ENCODE measurements around the gene KBTBD7. TPM values are rescaled to one million over a fixed set of nuclear protein-coding genes. Genes with fewer than 3 reads are reported as not detected.
"Not testable (repeated sequence)": the region's sequence is repeated elsewhere in the genome, so short reads cannot be mapped to it uniquely, and the experiment has no call there.

Gene KBTBD7
- total RNA-seq, 2 experiments from 2014 or later: 8.0 to 8.3 TPM

DNA sequence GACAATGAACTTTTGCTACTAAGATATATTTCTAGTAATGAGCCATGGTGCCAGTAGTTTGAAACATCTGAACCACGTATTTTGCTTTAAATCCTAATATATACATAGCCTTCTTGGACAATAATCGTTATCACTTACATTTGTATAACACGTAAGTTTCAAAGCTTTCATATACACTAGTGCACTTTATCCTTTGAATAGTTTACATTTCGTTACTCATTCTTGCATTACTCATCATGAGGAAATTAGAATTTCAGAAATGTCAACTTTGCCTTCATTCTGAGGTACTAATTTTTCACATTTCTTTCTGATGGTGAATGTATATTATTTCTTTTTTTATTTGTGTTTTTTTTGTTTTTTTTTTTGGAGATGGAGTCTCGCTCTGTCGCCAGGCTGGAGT, 5.8 kb downstream of the KBTBD7 start:
- Mint-ChIP-seq H3K9me3 (ENCODE audit: insufficient read depth) (peaks cover 7% of the 10 kb centered on the region), H3K27ac (no peak overlapping the region), H3K36me3 (ENCODE audit: low read depth) (peaks cover 33% of the 10 kb centered on the region), H3K4me1 (ENCODE audit: low read depth) (peaks cover 20% of the 10 kb centered on the region), H3K4me3 (no peak overlapping the region), H3K27me3 (ENCODE audit: low read depth) (no peaks in the 10 kb centered on the region)
- no peak for DNase-seq
- CTCF ChIA-PET: no interaction called here
- POLR2A ChIA-PET: no interaction called here
- ATAC-seq: no peak

DNA sequence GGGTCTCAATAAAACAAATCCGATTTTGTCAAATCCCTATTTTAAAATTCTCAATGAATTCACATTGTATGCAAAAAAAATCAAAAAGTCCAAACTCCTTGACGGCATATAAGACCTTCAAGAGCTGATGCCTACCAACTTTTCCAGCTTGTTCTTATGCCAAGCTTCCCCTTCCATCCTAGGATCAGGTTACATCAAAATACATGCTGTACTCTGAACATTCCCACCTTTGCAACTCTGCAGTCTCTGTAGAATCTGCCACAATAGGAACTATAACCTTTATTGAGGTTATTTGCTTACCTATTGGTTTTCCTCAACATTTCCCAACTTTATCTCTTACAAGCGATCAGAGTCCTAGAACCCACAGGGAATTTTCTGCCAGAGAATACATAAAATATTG, 7.9 kb downstream of the KBTBD7 start:
- ChIA-PET POLR2A (no interaction called here), CTCF (no interaction called here)
- H3K27ac Mint-ChIP-seq: no peak overlapping the region

DNA sequence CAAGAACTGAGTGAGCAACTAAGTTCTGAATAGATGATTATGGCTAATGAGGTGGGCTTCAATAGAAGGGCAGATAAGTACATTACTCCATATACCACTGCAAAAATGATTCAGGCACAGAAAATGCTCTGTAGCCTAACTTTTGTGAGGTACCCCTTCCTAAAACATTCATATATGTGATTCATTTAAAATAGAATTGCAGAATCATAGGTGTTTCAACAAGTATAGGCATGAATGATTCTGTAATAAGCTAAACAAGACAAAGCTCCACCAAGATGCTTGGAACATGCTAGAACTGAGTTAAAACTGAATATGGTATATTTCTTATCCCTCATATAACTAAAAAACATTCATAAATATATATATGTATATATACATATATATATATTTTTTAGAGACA, 12.1 kb downstream of the KBTBD7 start:
- Mint-ChIP-seq H3K4me3 (no peak overlapping the region), H3K4me1 (ENCODE audit: low read depth) (no peaks in the 10 kb centered on the region)
- CTCF ChIA-PET: interaction anchor here (1.1 kb wide), 1 partner anchor 15 kb away, joined by 3 read pairs; no protein-coding TSS in a partner anchor

More for the DNA sequence above, 7.9 kb downstream of the KBTBD7 start:
- Mint-ChIP-seq H3K27me3 (ENCODE audit: low read depth) (no peaks in the 10 kb centered on the region), H3K4me1 (ENCODE audit: low read depth) (peaks cover 5% of the 10 kb centered on the region), H3K36me3 (ENCODE audit: low read depth) (peaks cover 17% of the 10 kb centered on the region), H3K4me3 (no peak overlapping the region), H3K9me3 (ENCODE audit: insufficient read depth) (no peaks in the 10 kb centered on the region)
- ATAC-seq (no peak), DNase-seq (no peak)

DNA sequence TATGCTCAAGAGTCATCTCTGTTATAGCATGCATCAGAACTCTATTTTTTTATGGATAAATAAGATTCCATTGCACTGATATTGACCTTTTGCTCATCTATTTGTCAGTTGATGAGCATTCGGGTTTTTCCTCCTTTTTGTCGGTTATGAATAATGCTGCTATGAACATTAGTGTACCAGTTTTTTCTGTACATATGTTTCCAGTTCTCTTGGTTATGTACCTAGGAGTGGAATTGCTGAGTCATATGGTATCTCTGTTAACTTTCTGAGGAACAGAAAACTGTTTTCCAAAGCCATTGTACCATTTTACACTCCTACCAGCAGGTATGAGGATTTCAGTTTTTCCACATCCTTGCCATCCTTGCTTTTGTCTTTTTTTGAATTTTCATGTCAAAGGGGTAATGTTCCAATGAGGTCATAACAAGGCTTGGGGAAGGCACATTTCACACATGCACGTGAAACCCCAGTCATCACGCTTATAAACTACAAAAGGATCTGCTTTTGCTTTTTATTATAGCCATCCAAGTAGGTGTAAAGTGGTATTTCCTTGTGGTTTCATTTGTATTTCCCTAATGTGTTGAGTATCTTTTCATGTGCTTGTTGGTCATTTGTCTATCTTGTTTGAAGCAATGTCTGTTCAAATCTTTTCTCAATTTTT, 14.6 kb downstream of the KBTBD7 start:
- Mint-ChIP-seq H3K27me3 (ENCODE audit: low read depth) (no peaks in the 10 kb centered on the region), H3K4me1 (ENCODE audit: low read depth) (no peaks in the 10 kb centered on the region), H3K9me3 (ENCODE audit: insufficient read depth) (peaks cover 12% of the 10 kb centered on the region), H3K4me3 (no peak overlapping the region), H3K36me3 (ENCODE audit: low read depth) (peaks cover 8% of the 10 kb centered on the region), H3K27ac (no peak overlapping the region)
- DNase-seq (no peak), ATAC-seq (no peak)
- CTCF ChIA-PET: no interaction called here
- POLR2A ChIA-PET: no interaction called here

More for the DNA sequence above, 12.1 kb downstream of the KBTBD7 start:
- Mint-ChIP-seq H3K36me3 (ENCODE audit: low read depth) (no peaks in the 10 kb centered on the region), H3K27ac (no peak overlapping the region), H3K9me3 (ENCODE audit: insufficient read depth) (no peaks in the 10 kb centered on the region), H3K27me3 (ENCODE audit: low read depth) (no peaks in the 10 kb centered on the region)
- ATAC-seq (no peak), DNase-seq (no peak)
- POLR2A ChIA-PET: no interaction called here

DNA sequence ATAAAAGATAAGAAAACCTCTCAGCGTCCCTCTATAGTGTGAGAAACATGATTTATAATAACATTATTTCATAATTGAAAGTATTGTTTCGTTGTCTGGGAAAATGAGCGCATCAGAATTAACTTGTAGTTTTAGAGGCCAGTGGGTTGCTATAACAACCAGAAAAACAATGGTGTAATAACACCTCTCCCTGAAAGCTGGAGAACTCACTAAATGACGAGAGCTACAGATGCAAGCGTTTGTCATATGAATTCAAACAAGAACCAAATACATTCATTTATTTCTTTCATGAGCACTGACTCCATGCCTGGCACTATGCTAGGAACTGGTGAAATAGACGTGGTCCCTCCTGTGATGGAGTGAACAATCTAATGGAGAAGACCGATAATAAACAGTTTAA, 16.3 kb downstream of the KBTBD7 start:
- Mint-ChIP-seq H3K36me3 (ENCODE audit: low read depth) (peaks cover 8% of the 10 kb centered on the region), H3K4me3 (no peak overlapping the region), H3K4me1 (ENCODE audit: low read depth) (no peaks in the 10 kb centered on the region), H3K27ac (no peak overlapping the region), H3K27me3 (ENCODE audit: low read depth) (no peaks in the 10 kb centered on the region), H3K9me3 (ENCODE audit: insufficient read depth) (peaks cover 19% of the 10 kb centered on the region)
- ATAC-seq: no peak
- ChIA-PET CTCF (no interaction called here), POLR2A (no interaction called here)
- no peak for DNase-seq

DNA sequence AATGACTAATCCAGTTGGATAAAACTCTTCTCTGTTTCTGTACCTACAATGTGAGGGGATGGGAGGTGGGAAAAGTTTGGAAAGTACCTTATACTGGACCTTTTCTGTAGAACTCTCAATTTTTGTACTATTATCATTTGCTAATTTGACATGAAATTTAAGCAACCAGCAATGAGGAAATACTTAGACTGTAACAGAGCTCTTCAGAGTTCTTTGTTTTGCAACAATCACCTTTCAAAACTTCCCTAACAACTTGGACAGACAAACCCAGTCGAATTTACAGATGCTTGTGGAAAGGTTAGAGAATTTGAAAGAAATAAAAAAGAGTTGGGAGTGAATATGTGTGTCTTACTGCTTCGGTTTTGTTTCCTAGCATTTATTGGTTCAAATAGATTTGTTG, 16.8 kb downstream of the KBTBD7 start:
- Mint-ChIP-seq H3K4me3 (no peak overlapping the region), H3K27ac (no peak overlapping the region), H3K27me3 (ENCODE audit: low read depth) (no peaks in the 10 kb centered on the region), H3K36me3 (ENCODE audit: low read depth) (peaks cover 9% of the 10 kb centered on the region), H3K4me1 (ENCODE audit: low read depth) (no peaks in the 10 kb centered on the region), H3K9me3 (ENCODE audit: insufficient read depth) (peaks cover 19% of the 10 kb centered on the region)
- ChIA-PET POLR2A (no interaction called here), CTCF (no interaction called here)
- ATAC-seq: no peak
- no peak for DNase-seq

DNA sequence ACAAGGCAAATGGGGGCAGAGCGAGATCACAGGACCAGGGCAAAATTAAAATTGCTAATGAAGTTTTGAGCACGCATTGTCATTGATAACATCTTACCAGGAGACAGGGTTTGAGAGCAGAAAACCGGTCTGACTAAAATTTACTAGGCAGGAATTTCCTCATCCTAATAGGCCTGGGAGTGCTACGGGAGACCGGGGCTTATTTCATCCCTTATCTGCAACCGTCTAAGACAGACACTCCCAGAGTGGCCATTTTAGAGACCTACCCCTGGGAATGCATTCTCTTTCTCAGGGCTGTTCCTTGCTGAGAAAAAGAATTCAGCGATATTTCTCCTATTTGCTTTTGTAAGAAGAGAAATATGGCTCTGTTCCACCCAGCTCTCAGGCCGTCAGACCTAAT, 18.8 kb downstream of the KBTBD7 start:
- DNase-seq; POLR2A ChIA-PET; H3K4me1 Mint-ChIP-seq (ENCODE audit: low read depth); H3K4me3 Mint-ChIP-seq; CTCF ChIA-PET; H3K27ac Mint-ChIP-seq; ATAC-seq; H3K27me3 Mint-ChIP-seq (ENCODE audit: low read depth): not testable (repeated sequence)
- H3K9me3 Mint-ChIP-seq (ENCODE audit: insufficient read depth): peaks cover 19% of the 10 kb centered on the region
- H3K36me3 Mint-ChIP-seq (ENCODE audit: low read depth): peaks cover 10% of the 10 kb centered on the region

DNA sequence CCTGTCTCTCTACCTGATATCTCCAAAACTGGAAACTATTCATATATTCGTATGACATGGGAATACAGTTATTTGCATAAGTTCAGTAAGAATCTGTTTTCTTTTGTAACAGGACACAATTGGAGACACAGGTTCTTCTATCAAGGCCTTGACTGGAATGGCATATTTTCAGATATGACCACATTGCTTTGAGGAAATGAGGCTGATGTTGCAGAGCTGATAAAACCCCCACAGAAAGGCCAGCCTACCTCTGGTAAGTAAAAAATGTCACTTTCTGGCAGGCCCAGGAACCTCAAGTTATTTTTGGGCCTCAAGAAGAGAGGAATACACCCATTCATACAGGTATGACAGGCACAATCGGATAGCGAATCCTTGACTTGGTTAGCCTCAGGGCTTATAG, 32.2 kb downstream of the KBTBD7 start:
- H3K27me3 Mint-ChIP-seq (ENCODE audit: low read depth): no peaks in the 10 kb centered on the region
- DNase-seq (no peak), ATAC-seq (no peak)
- H3K36me3 Mint-ChIP-seq (ENCODE audit: low read depth): no peaks in the 10 kb centered on the region
- no peaks in the 10 kb centered on the region for H3K9me3 Mint-ChIP-seq (ENCODE audit: insufficient read depth)
- ChIA-PET POLR2A (no interaction called here), CTCF (no interaction called here)
- no peak overlapping the region for H3K27ac Mint-ChIP-seq
- H3K4me3 Mint-ChIP-seq: no peak overlapping the region
- peaks cover 9% of the 10 kb centered on the region for H3K4me1 Mint-ChIP-seq (ENCODE audit: low read depth)

DNA sequence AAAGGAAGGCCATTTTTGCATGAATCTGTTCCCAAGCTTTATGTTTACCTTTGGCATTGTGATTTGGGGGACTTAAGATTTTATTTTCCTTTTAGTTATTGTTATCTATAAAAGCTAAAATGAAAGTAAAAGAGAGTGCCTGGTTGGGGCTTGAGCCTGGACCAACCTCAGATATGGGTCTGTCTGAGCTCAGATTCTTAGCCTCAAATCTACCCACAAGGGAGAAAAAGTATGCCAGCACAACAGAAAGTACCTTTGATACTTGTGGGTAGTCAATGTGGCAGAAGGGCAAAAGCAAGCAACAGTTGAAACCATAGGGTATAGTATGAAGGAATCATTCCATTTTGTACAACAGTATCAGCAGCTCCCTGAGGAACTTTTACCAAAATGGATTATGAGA, 35.2 kb downstream of the KBTBD7 start:
- H3K27me3 Mint-ChIP-seq (ENCODE audit: low read depth): no peaks in the 10 kb centered on the region
- ATAC-seq: peak; percentile 58
- ChIA-PET CTCF (interaction anchor here (1.7 kb wide), 1 partner anchor 105 kb away, joined by 4 read pairs; no protein-coding TSS in a partner anchor), POLR2A (no interaction called here)
- H3K27ac Mint-ChIP-seq: peak overlapping the region; percentile 54
- peaks cover 9% of the 10 kb centered on the region for H3K4me1 Mint-ChIP-seq (ENCODE audit: low read depth)
- H3K4me3 Mint-ChIP-seq: no peak overlapping the region
- H3K9me3 Mint-ChIP-seq (ENCODE audit: insufficient read depth): no peaks in the 10 kb centered on the region
- H3K36me3 Mint-ChIP-seq (ENCODE audit: low read depth): no peaks in the 10 kb centered on the region
- DNase-seq: no peak

DNA sequence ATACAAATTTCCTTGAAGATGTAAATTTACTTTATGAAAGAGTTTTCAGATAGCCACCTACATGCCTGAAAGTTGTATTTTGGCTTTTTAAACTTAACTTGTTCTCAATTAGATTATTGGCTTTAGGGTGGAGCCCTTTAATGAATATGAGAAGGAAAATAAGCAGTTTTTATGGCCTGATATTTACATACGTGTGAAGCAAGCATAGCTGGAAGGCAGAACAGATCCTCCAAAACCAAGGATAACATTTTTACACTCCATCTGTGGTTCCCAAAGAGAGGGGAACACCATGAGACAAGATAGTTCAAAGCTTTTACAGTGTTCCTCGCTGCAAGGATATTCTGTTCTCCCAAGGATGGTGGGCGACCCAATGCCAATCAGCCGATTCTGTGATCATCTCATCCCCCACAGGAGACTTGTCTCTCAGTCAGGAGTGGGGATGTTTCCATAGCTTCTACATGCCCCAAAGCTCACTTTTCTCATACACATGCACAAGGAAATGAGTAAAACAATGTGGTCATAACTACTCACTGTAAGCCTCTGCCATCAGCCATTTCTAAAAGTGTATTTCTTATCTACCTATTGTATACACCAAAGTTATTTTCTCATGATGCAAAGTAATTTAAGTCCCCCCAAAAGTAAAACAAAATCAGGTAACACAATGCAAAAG, 37.2 kb downstream of the KBTBD7 start:
- Mint-ChIP-seq H3K4me3 (no peak overlapping the region), H3K27me3 (ENCODE audit: low read depth) (no peaks in the 10 kb centered on the region), H3K9me3 (ENCODE audit: insufficient read depth) (peaks cover 14% of the 10 kb centered on the region), H3K27ac (no peak overlapping the region), H3K4me1 (ENCODE audit: low read depth) (peaks cover 9% of the 10 kb centered on the region), H3K36me3 (ENCODE audit: low read depth) (peaks cover 2% of the 10 kb centered on the region)
- no peak for DNase-seq
- POLR2A ChIA-PET: no interaction called here
- ATAC-seq: no peak
- CTCF ChIA-PET: interaction anchor here (0.6 to 0.7 kb wide), 2 partner anchors 16 to 673 kb away, joined by 3 read pairs; no protein-coding TSS in a partner anchor

DNA sequence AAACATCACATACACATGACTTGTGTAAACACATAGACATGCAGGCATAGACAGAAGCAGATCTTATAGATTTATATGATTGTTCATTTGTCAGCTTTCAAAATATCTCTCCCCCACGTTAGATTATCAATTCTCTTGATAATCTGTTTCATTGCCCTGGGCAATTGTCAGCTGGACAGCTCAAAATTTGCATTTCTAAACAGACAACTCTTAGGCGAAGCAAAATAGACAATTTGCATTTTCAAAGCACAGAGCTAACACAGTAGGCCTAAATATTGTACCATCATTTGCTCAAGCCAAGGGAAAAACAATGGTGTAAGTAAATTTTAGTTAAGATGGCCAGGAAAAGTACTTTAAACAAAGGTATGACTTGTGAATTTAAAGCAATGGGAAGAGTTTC, 37.7 kb downstream of the KBTBD7 start:
- Mint-ChIP-seq H3K27me3 (ENCODE audit: low read depth) (no peaks in the 10 kb centered on the region), H3K27ac (no peak overlapping the region), H3K9me3 (ENCODE audit: insufficient read depth) (peaks cover 20% of the 10 kb centered on the region), H3K4me1 (ENCODE audit: low read depth) (peaks cover 9% of the 10 kb centered on the region), H3K4me3 (no peak overlapping the region), H3K36me3 (ENCODE audit: low read depth) (peaks cover 7% of the 10 kb centered on the region)
- ChIA-PET POLR2A (no interaction called here), CTCF (interaction anchor here (0.6 to 0.7 kb wide), 2 partner anchors 15 to 673 kb away, joined by 3 read pairs; no protein-coding TSS in a partner anchor)
- ATAC-seq: no peak
- no peak for DNase-seq

DNA sequence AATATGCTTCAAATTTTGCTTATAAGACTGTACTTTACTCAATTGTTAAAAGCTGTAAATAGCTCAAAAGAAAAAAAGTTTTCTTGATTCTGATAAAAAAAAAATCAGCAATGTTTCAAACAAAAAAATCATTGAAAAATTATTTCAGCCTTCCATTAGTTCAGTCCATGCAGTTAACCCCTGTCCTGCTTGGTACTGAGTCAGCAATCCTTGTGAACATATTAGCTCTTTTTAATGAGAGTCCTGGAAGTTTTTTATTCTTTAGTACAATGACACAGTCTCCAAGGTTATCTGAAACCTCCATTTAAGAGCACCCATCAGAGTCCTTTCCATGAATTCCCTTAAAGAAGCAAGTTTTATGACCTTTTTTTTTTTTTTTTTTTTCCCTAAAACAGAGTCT, 40.3 kb downstream of the KBTBD7 start:
- DNase-seq (no peak), ATAC-seq (no peak)
- H3K4me1 Mint-ChIP-seq (ENCODE audit: low read depth): peaks cover 5% of the 10 kb centered on the region
- H3K36me3 Mint-ChIP-seq (ENCODE audit: low read depth): peaks cover 28% of the 10 kb centered on the region
- H3K4me3 Mint-ChIP-seq: no peak overlapping the region
- H3K27ac Mint-ChIP-seq: no peak overlapping the region
- H3K27me3 Mint-ChIP-seq (ENCODE audit: low read depth): no peaks in the 10 kb centered on the region
- POLR2A ChIA-PET: no interaction called here
- H3K9me3 Mint-ChIP-seq (ENCODE audit: insufficient read depth): peaks cover 46% of the 10 kb centered on the region
- CTCF ChIA-PET: no interaction called here

Data from activated CD8-positive, alpha-beta T cell treated with anti-CD3 and anti-CD28 coated beads, Interleukin-2, amount 10 ng/mL, durations not matched to agents 7 days and 5 days (primary cell).